Adrenal gland (tissue), 12 donors: Measurements from ENCODE around the gene HDAC4. TPM values are rescaled to one million over a fixed set of nuclear protein-coding genes. Genes with fewer than 3 reads are reported as not detected.

Experiments used
- DNase-seq, 7 donors: peaks; one replicate each; pipeline ENCODE4 v3.0.0-alpha.2; 2019 to 2020
- H3K27ac ChIP-seq, 5 donors: fragments of 200-600 bp; sonication (generic) in 4 of 5; 1 replicate in 3 of 5; 2 replicates in 2 of 5; pipeline versions ENCODE4 v1.5.1 to v1.8.0; 2016 to 2020; ENCODE audit warnings: mild to moderate bottlenecking in 1 of 5
- H3K27me3 ChIP-seq: fragments of 200-600 bp; 2 replicates; pipeline ENCODE4 v1.8.0; 2021
- H3K36me3 ChIP-seq, 2 donors: fragments of 200-600 bp; replicated peaks in 1 of 2; 1 replicate in 1 of 2; 2 replicates in 1 of 2; pipeline versions ENCODE4 v1.5.1 to v1.8.0; 2018 to 2022
- H3K4me1 ChIP-seq, 2 donors: fragments of 200-600 bp; replicated peaks in 1 of 2; 1 replicate in 1 of 2; 2 replicates in 1 of 2; pipeline versions ENCODE4 v1.5.1 to v1.8.0; 2018 to 2021
- H3K4me3 ChIP-seq, 4 donors: fragments of 200-600 bp; sonication (generic) in 3 of 4; one replicate each; pipeline ENCODE4 v1.5.1; 2016 to 2018
- H3K9me3 ChIP-seq, 3 donors: fragments of 200-600 bp; sonication (generic) in 1 of 3; replicated peaks in 1 of 3; 1 replicate in 2 of 3; 2 replicates in 1 of 3; pipeline versions ENCODE4 v1.5.1 to v1.8.0; 2016 to 2021
- POLR2A ChIP-seq, 2 donors: fragments of 450-650 bp; IDR thresholded peaks; one replicate each; pipeline ENCODE4 v1.6.1; 2017; ENCODE audit warnings: antibody characterized with exemption in 2 of 2, mild to moderate bottlenecking in 2 of 2, moderate library complexity in 1 of 2
- WGBS, 4 donors: extraction: QIAGEN DNeasy Blood & Tissue Kit in 2 of 4; methylation state at CpG; one replicate each; pipeline versions ENCODE4 v1.1.5 to v1.1.7; 2013 to 2017; 5-methylcytosine and 5-hydroxymethylcytosine counted together
- intact Hi-C, 2 donors: fragments of 100-400 bp; cut with DNase I; formaldehyde crosslinking; loops; one replicate each; pipeline versions ENCODE4 v1.14.1 to v1.15.0; 2022 to 2023
- polyA plus RNA-seq, 3 donors: library from polyadenylated mRNA; stranded (reverse); fragments of 200-250 nt in 2 of 3; fragments of 350-450 nt in 1 of 3; fragmentation: Illumina TruSeq in 1 of 3; extraction: RNeasy Lipid Tissue Mini Kit (QIAGEN cat#74804) in 1 of 3; gene quantifications; one replicate each; pipeline ENCODE4 v1.2.3, GENCODE V29; 2013 to 2014
- total RNA-seq, 9 donors: library from RNA; depleted of rRNA in 4 of 9; stranded (reverse); fragments of >200 nt in 4 of 9; fragments of 120-200 nt in 1 of 9; fragmentation: NEBNext Ultra II Directional in 1 of 9; extraction: Animal tissue kit (Norgen Biotek cat#: 25700) in 1 of 9; gene quantifications; one replicate each; pipeline versions ENCODE4 v1.1.0 to v1.2.4, GENCODE V29; 2013 to 2023
- TF ChIP-seq, protein P1 (sequence below), 6 experiments: fragments of 450-650 bp in 4 of 6; fragments of 200-600 bp in 2 of 6; sonication (generic) in 1 of 6; IDR thresholded peaks; 1 replicate in 5 of 6; 2 replicates in 1 of 6; pipeline versions ENCODE4 v1.5.1 to v1.8.0; 2016 to 2021; ENCODE audit warnings: antibody characterized with exemption in 6 of 6, mild to moderate bottlenecking in 2 of 6, moderate library complexity in 1 of 6
- donor health status: healthy with polysubstance abuse.
- donor health status: Bipolar disorder and iron deficiency.
- donor health status: DM: yes; HTN: yes; CAD: no.
- donor health status: DM: no; HTN: no; CAD: no.
- donor health status: DM: no; HTN: no; CAD: no.
- donor health status: DM: yes; HTN: yes; CAD: no.

HDAC4 gene
- total and polyA plus RNA-seq, 12 donors: 8.3 to 88.9 (median 28.7) TPM

GRCh38 chr2:239057533-239057932 is 343.3 kb downstream of the HDAC4 start:
- Histone ChIP-seq H3K27ac (no peak overlapping the region), H3K4me3 (no peak overlapping the region), H3K9me3 (no peaks in the 10 kb centered on the region), H3K4me1 (peaks cover 0 to 23% of the 10 kb centered on the region in 2 donors), H3K36me3 (peaks cover 0 to 27% of the 10 kb centered on the region in 2 donors), H3K27me3 (no peaks in the 10 kb centered on the region)
- intact Hi-C loops: no loop called here
- DNase-seq: no peak
- no peak for TF ChIP-seq POLR2A (IDR thresholded peaks at IDR 0.05)
- TF ChIP-seq, protein P1, sequence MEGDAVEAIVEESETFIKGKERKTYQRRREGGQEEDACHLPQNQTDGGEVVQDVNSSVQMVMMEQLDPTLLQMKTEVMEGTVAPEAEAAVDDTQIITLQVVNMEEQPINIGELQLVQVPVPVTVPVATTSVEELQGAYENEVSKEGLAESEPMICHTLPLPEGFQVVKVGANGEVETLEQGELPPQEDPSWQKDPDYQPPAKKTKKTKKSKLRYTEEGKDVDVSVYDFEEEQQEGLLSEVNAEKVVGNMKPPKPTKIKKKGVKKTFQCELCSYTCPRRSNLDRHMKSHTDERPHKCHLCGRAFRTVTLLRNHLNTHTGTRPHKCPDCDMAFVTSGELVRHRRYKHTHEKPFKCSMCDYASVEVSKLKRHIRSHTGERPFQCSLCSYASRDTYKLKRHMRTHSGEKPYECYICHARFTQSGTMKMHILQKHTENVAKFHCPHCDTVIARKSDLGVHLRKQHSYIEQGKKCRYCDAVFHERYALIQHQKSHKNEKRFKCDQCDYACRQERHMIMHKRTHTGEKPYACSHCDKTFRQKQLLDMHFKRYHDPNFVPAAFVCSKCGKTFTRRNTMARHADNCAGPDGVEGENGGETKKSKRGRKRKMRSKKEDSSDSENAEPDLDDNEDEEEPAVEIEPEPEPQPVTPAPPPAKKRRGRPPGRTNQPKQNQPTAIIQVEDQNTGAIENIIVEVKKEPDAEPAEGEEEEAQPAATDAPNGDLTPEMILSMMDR (IDR thresholded peaks at IDR 0.05): no peak
- WGBS, 4 donors: 47 to 77% (median 65%) methylated on average over 2 of the region's 2 CpGs

DNA sequence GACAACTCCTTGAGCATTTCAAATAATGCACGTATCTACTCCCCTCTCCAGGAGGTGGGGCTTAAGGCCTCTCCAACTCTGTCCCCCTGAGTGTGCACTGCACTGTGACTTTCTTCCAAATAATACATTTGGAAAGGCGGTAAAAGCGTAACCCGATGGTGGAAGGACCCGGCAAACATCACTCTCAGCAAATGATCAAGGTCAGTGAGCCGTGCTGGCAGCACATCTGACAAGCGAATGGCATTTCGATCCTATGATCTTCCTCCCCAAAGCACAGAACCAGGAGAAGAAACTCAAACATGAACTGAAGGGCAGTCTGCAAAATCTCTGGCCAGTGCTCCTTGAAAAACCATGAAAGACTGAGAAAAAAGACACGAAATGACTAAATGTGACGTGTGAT is 344.2 kb downstream of the HDAC4 start:
- TF ChIP-seq POLR2A (IDR thresholded peaks at IDR 0.05): no peak
- TF ChIP-seq, protein P1 (IDR thresholded peaks at IDR 0.05): no peak
- Histone ChIP-seq H3K9me3 (no peaks in the 10 kb centered on the region), H3K27me3 (no peaks in the 10 kb centered on the region), H3K36me3 (peaks cover 0 to 37% of the 10 kb centered on the region in 2 donors), H3K4me1 (peaks cover 0 to 20% of the 10 kb centered on the region in 2 donors), H3K27ac (peak overlapping the region in 2 of 5 donors; percentile 56 to 77), H3K4me3 (no peak overlapping the region)
- intact Hi-C loops: no loop called here
- peak in 5 of 7 donors; percentile 42 to 64 (median 55) for DNase-seq
- WGBS, 4 donors: 42 to 67% (median 51%) methylated on average over 10 of the region's 10 CpGs

DNA sequence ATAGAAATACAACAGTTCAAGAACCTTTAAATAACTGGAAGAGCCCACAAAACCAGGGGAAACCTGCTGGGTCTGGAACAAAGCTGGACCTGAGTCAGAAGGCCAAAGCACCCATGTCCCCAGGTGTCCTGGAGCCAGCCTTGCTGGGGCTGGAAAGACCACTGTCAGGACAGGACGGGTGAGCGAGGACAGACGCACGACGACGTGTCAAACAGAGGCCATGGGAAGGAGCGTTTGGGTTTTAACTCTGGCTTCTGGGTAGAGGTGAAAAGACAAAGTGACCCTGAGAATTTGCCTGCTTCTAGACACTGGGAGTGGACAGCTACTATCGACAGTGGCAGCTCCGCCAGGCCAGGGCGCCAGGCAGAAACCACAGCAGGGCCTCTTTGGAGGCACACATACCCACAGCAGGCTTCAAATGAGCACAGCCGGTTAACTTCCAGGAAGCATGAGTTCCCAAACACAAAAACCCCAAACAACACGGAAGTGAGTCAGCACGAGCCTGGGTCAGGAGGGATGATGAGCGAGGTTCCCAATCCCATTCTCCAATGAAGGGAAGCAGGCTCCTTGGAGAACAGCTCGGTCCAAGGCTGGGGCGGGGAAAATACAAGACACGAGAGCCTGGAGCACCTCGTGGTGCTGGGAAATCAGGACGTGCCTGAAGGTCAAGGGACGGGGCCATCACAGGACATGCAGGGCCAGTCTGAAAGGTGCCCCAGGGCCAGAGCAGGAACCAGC is 344.9 kb downstream of the HDAC4 start:
- DNase-seq: peak in 2 of 7 donors; percentile 33 to 37
- intact Hi-C loops: no loop called here

DNA sequence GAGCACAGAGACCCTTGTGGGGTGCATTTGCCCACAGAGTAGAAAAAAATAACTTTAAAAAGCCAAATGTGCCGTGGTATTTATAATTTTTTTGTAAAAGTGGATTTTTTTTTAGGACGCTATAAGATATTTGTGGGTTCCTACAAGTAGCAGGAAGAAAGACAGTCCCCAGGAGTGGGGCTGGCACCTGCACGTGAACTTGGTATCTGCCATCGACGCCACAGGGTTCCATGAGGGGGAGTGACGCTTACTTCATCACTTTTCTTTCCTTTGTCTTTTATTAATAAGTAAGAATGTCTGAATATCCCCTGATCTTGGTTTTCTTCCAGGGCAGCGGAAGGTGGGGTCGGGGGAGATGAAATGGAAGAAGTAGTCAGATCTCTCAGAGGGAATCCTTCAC is 345.9 kb downstream of the HDAC4 start:
- no peak overlapping the region for H3K4me3 ChIP-seq
- no peak overlapping the region for H3K27ac ChIP-seq
- 94 to 96% (median 95%) methylated on average over 8 of the region's 8 CpGs for WGBS, 4 donors
- TF ChIP-seq, protein P1 (IDR thresholded peaks at IDR 0.05): no peak
- no peak for TF ChIP-seq POLR2A (IDR thresholded peaks at IDR 0.05)
- H3K9me3 ChIP-seq: no peaks in the 10 kb centered on the region
- H3K36me3 ChIP-seq: peaks cover 0 to 37% of the 10 kb centered on the region in 2 donors
- intact Hi-C loops: no loop called here
- DNase-seq: no peak
- no peaks in the 10 kb centered on the region for H3K27me3 ChIP-seq
- peaks cover 0 to 15% of the 10 kb centered on the region in 2 donors for H3K4me1 ChIP-seq

More for the DNA sequence above, 344.9 kb downstream of the HDAC4 start:
- Histone ChIP-seq H3K27ac (peak overlapping the region in 2 of 5 donors; percentile 56 to 77), H3K27me3 (no peaks in the 10 kb centered on the region), H3K36me3 (peaks cover 0 to 37% of the 10 kb centered on the region in 2 donors), H3K4me1 (peaks cover 0 to 20% of the 10 kb centered on the region in 2 donors), H3K4me3 (no peak overlapping the region), H3K9me3 (no peaks in the 10 kb centered on the region)
- TF ChIP-seq, protein P1 (IDR thresholded peaks at IDR 0.05): no peak
- no peak for TF ChIP-seq POLR2A (IDR thresholded peaks at IDR 0.05)
- 62 to 78% (median 69%) methylated on average over 15 to 20 of the region's 20 CpGs for WGBS, 4 donors
